ENCODE data around the gene GPR137C. TPM values are rescaled to one million over a fixed set of nuclear protein-coding genes. Genes with fewer than 3 reads are reported as not detected.

Gene GPR137C
- polyA plus RNA-seq, 1 donor from 2014 or later: 118 TPM

GRCh38 chr14:52661314-52661713 is 108.7 kb downstream of the GPR137C start:
- no peak overlapping the region for H2AFZ ChIP-seq (ENCODE audit: low read depth, low read length)
- H3K4me2 ChIP-seq (ENCODE audit: low read length): no peak overlapping the region
- no peak overlapping the region for H3K27ac ChIP-seq (ENCODE audit: low read length)
- no peaks in the 10 kb centered on the region for H3K9me3 ChIP-seq (ENCODE audit: low read length)
- H3F3A ChIP-seq (ENCODE audit: insufficient read depth, low read length, poor library complexity, severe bottlenecking): no peaks in the 10 kb centered on the region
- H4K20me1 ChIP-seq (ENCODE audit: insufficient read depth): no peaks in the 10 kb centered on the region
- no peaks in the 10 kb centered on the region for H3K27me3 ChIP-seq (ENCODE audit: insufficient read depth, low read depth, low read length)
- no peaks in the 10 kb centered on the region for H3K36me3 ChIP-seq (ENCODE audit: insufficient read depth, low read length)
- no peak overlapping the region for H3K9ac ChIP-seq (ENCODE audit: low read length)
- no peak for TF ChIP-seq SMC3 (conservative IDR thresholded peaks at IDR 0.05; ENCODE audit: poor library complexity)
- TF ChIP-seq CTCF (IDR thresholded peaks at IDR 0.05; ENCODE audit: poor library complexity, severe bottlenecking): no peak
- no peak for TF ChIP-seq POLR2AphosphoS5 (IDR thresholded peaks at IDR 0.05)
- TF ChIP-seq EP300 (conservative IDR thresholded peaks at IDR 0.05; ENCODE audit: poor library complexity, severe bottlenecking): no peak
- no peak for TF ChIP-seq RAD21 (conservative IDR thresholded peaks at IDR 0.05)
- no peaks in the 10 kb centered on the region for H3K79me2 ChIP-seq (replicated peaks; ENCODE audit: insufficient read depth, low read length)
- H3K4me3 ChIP-seq (ENCODE audit: low read length): no peak overlapping the region
- H3K9me2 ChIP-seq (ENCODE audit: insufficient read depth, low read length): no peaks in the 10 kb centered on the region

GRCh38 chr14:52663850-52664249 is 111.2 kb downstream of the GPR137C start:
- TF ChIP-seq MXI1 (conservative IDR thresholded peaks at IDR 0.05; ENCODE audit: poor library complexity, severe bottlenecking) (no peak), RAD21 (conservative IDR thresholded peaks at IDR 0.05) (no peak), POLR2AphosphoS5 (IDR thresholded peaks at IDR 0.05) (no peak)
- H3K27ac ChIP-seq (ENCODE audit: low read length): no peak overlapping the region
- H4K20me1 ChIP-seq (ENCODE audit: insufficient read depth): no peaks in the 10 kb centered on the region
- no peaks in the 10 kb centered on the region for H3K9me2 ChIP-seq (ENCODE audit: insufficient read depth, low read length)
- no peak overlapping the region for H3K4me3 ChIP-seq (ENCODE audit: low read length)
- H3K9me3 ChIP-seq (ENCODE audit: low read length): no peaks in the 10 kb centered on the region
- H3K27me3 ChIP-seq (ENCODE audit: insufficient read depth, low read depth, low read length): no peaks in the 10 kb centered on the region
- no peaks in the 10 kb centered on the region for H3F3A ChIP-seq (ENCODE audit: insufficient read depth, low read length, poor library complexity, severe bottlenecking)
- no peaks in the 10 kb centered on the region for H3K79me2 ChIP-seq (replicated peaks; ENCODE audit: insufficient read depth, low read length)
- H3K36me3 ChIP-seq (ENCODE audit: insufficient read depth, low read length): no peaks in the 10 kb centered on the region
- no peak overlapping the region for H2AFZ ChIP-seq (ENCODE audit: low read depth, low read length)
- no peak overlapping the region for H3K9ac ChIP-seq (ENCODE audit: low read length)
- no peak overlapping the region for H3K4me2 ChIP-seq (ENCODE audit: low read length)

- Histone ChIP-seq H3K4me2 (ENCODE audit: low read length) (no peak overlapping the region), H3K9me3 (ENCODE audit: low read length) (no peaks in the 10 kb centered on the region), H3K27ac (ENCODE audit: low read length) (no peak overlapping the region), H3K4me3 (ENCODE audit: low read length) (no peak overlapping the region), H2AFZ (ENCODE audit: low read depth, low read length) (no peak overlapping the region), H3K9ac (ENCODE audit: low read length) (no peak overlapping the region), H4K20me1 (ENCODE audit: insufficient read depth) (no peaks in the 10 kb centered on the region), H3K27me3 (ENCODE audit: insufficient read depth, low read depth, low read length) (no peaks in the 10 kb centered on the region), H3F3A (ENCODE audit: insufficient read depth, low read length, poor library complexity, severe bottlenecking) (no peaks in the 10 kb centered on the region), H3K79me2 (replicated peaks; ENCODE audit: insufficient read depth, low read length) (peaks cover 2% of the 10 kb centered on the region), H3K9me2 (ENCODE audit: insufficient read depth, low read length) (no peaks in the 10 kb centered on the region), H3K36me3 (ENCODE audit: insufficient read depth, low read length) (peaks cover 4% of the 10 kb centered on the region)
- TF ChIP-seq EZH2 (IDR thresholded peaks at IDR 0.05; ENCODE audit: borderline replicate concordance, insufficient read depth, low read length, poor library complexity, severe bottlenecking) (no peak), POLR2AphosphoS5 (IDR thresholded peaks at IDR 0.05) (no peak), RAD21 (conservative IDR thresholded peaks at IDR 0.05) (no peak), EP300 (conservative IDR thresholded peaks at IDR 0.05; ENCODE audit: poor library complexity, severe bottlenecking) (no peak), SMC3 (conservative IDR thresholded peaks at IDR 0.05; ENCODE audit: poor library complexity) (no peak), CTCF (IDR thresholded peaks at IDR 0.05; ENCODE audit: poor library complexity, severe bottlenecking) (no peak), MXI1 (conservative IDR thresholded peaks at IDR 0.05; ENCODE audit: poor library complexity, severe bottlenecking) (no peak), TAF1 (IDR thresholded peaks at IDR 0.05; ENCODE audit: low read depth) (no peak), REST (IDR thresholded peaks at IDR 0.05; ENCODE audit: borderline replicate concordance) (no peak)
Measured at GRCh38 chr14:52678591-52678990, 126.0 kb downstream of the GPR137C start.

All from neural cell (in vitro differentiated cells).